Stimulated activated CD4-positive, alpha-beta T cell treated with anti-CD3 and anti-CD28 coated beads, Interleukin-2, amount 100 ng/mL, for 24 hours (primary cell): Measurements from ENCODE around the gene DDOST.
"Not testable (repeated sequence)": the region's sequence is repeated elsewhere in the genome, so short reads cannot be mapped to it uniquely, and the experiment has no call there.

Experiments
- DNase-seq, 2 donors: peaks; one replicate each; pipeline ENCODE4 v3.0.0-alpha.2; 2020

DDOST gene

GRCh38 chr1:20619999-20620398, 41.2 kb downstream of the DDOST start:
- no peak for DNase-seq

- DNase-seq: no peak
These were observed 42.6 kb downstream of the DDOST start for GRCh38 chr1:20618550-20618949.

- no peak for DNase-seq
These were observed 44.2 kb downstream of the DDOST start for GRCh38 chr1:20616847-20617487.

- no peak for DNase-seq
These were observed 45.0 kb downstream of the DDOST start for GRCh38 chr1:20615946-20616846.

- DNase-seq: no peak
These were observed 47.0 kb downstream of the DDOST start for GRCh38 chr1:20614131-20614579.

- DNase-seq: no peak
These were observed 48.9 kb downstream of the DDOST start for GRCh38 chr1:20612221-20612746.

GRCh38 chr1:20611652-20612051, 49.5 kb downstream of the DDOST start:
- DNase-seq: no peak

- DNase-seq: no peak
These were observed 50.2 kb downstream of the DDOST start for GRCh38 chr1:20610970-20611369.

- DNase-seq: no peak
These were observed 51.6 kb downstream of the DDOST start for GRCh38 chr1:20609541-20609940.

GRCh38 chr1:20606801-20607570, 54.2 kb downstream of the DDOST start:
- not testable (repeated sequence) for DNase-seq

GRCh38 chr1:20604678-20605077, 56.5 kb downstream of the DDOST start:
- DNase-seq: no peak

- DNase-seq: no peak
These were observed 57.4 kb downstream of the DDOST start for GRCh38 chr1:20603504-20604464.

- DNase-seq: no peak
These were observed 58.2 kb downstream of the DDOST start for GRCh38 chr1:20602851-20603450.
